NCI-H1436 treated with DMSO at 0.1 percent for 48 hours (cell line): Measurements from ENCODE around the gene ZNF764.
"Not testable (repeated sequence)": the region's sequence is repeated elsewhere in the genome, so short reads cannot be mapped to it uniquely, and the experiment has no call there.

Experiments
- DNase-seq: peaks from one replicate; lab custom pipeline; 2025; lab: John Stamatoyannopoulos, UW

The ZNF764 gene

DNA sequence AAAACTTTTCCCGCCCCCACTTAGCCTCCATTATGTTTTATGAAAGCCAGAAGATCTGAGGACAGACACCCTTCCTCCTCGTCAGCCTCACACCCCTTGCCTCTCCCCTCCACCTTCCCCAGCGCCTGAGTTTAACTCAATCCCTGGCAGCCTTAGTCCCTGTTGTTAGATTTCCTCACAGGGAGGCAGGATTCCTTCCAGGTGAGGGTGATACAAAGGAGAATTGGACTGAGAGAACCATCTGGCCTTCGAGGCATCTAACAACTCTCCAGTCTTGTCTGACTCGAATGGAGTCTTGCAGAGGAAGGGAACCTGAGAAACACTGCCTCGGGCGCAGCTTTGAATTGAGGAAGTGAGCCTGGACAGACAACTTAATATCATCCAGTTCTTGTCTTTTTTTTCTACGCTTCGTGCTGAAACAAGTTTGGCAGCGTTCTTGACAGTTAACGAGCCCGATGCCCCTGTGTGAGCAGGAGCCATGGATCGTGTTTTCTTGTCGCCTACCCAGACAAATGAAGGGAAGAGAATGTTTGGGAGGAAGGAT is 30.5 kb downstream of the ZNF764 start:
- no peak for DNase-seq

DNA sequence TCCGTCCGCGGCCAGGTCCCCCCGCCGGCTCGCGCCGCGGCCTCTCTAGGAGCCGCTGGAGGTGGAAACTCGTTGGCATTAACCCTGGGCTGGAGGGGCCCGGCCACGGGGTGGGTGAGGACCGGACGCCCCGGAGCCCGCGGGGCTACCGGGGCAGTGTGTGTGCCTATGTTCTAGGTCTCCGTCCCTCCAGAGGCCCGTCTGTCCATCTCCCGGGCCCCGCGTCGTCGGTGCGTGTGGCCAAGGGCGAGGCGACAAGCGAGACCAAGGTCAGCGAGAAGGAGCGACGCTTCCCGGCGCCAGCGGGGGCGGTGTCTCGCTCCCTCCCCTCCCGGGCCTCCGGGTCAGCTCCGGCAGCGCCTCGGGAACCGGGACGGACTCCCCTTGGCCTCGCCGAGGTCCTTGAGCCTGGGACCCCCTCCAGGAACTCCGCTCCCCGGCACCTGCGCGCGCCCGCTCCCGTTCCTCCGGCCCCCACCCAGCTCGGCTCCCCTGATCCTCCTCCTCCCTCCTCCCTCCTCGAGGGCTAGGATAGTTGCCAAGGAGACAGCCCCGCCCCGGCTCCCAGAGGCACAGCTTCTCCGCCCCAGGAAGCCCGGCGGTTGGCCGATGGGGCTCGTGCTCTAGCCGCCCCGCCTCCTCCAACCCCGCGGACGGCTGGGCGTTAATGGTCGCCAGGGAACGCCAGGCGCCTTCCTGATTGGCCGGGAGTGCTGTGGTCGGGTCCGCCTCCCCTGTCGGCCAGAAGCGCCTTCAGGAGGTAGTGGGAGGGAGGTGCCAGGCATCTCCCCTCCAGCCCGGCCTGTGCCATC is 31.1 kb downstream of the ZNF764 start:
- peak; percentile 86 for DNase-seq

DNA sequence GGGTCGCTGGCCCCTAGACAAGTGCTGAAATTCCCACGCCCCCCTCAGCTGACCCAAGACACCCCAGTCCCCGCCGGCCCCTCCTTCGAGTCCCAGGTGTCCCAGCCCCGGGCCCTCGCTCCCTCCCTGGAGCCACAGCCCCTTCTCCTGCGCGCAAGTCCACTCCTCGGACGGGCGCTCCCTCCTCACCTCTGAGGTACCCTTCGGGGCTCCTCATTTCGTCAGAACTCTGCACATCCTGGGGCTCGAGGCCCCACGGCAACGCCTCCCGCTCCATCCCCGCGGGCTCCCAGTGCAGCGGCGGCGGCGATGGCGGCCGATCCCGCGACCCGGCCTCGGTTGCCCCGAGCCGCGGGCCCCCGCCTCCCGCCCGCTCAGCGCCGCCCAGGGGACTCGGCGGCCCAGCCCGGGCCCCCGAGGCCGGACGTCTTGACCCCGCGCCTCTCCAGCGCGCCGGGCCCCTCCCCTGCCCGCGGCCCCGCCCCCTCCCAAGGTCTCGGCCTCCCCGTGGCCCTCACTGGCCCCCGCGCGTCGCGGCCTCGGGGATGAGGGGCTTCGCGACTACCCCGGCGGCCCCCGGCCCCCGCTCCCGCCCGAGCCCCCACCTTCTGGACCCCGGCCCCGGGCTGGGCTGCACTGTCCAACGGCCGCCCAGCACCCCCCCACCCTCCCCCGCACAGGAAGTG is 31.9 kb downstream of the ZNF764 start, which contains the start of gene ZNF768:
ZNF768 (minus strand) TSS at position 430 of the 686 bp plus-strand sequence; CDS start at position 277, 153 bp downstream.
- DNase-seq, result no peak

DNA sequence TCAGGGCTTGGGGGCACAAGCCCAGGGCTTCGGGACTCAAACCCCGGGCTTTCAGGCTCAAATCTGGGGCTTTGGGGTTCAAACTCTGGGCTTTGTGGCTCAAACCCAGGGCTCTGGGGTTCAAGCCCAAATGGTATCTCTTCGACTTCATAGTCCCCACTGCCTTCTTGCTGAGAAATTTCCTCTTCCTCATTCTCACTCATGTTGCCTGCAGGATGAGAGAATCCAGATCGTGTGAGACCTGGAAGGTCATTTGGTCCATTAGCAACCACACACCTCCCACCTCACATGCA is 32.4 kb downstream of the ZNF764 start:
- no peak for DNase-seq

DNA sequence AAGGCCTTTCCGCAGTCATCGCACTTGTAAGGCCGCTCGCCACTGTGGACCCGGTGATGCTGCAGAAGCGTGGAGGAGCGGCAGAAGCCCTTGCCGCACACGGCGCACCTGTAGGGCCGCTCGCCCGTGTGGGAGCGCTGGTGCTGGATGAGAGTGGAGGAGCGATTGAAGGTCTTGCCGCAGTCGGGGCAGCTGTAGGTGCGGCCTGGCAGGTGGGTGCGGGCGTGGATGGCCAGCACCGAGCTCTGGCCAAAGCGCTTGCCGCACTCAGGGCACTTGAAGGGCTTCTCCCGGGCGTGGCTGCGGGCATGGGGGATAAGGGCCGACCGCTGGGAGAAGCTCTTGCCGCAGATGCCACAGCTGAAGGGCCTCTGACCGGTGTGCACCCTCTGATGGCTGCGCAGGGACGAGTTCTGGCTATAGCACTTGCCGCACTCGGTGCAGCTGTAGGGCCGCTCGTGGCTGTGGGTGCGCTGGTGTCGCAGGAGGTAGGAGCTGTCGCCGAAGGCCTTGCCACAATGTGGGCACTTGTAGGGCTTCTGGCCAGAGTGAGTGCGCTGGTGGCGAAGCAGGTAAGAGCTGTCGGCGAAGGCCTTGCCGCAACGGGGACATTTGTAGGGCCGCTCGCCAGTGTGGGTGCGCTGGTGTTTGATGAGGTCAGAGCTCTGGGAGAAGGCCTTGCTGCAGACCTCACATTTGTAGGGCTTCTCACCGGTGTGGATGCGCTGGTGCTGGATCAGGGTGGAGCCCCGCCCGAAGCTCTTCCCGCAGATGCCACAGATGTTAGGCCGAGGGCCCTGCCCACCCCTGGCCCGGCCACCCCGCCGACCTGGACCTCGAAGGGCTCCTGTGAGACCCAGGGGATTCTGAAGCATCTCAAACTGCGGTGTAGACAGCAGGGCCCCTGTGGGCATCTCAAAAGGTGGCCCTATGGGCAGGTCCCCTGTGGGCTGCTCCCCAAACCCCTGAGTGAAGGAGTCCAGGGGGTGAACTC is 33.3 kb downstream of the ZNF764 start:
- DNase-seq, result no peak

DNA sequence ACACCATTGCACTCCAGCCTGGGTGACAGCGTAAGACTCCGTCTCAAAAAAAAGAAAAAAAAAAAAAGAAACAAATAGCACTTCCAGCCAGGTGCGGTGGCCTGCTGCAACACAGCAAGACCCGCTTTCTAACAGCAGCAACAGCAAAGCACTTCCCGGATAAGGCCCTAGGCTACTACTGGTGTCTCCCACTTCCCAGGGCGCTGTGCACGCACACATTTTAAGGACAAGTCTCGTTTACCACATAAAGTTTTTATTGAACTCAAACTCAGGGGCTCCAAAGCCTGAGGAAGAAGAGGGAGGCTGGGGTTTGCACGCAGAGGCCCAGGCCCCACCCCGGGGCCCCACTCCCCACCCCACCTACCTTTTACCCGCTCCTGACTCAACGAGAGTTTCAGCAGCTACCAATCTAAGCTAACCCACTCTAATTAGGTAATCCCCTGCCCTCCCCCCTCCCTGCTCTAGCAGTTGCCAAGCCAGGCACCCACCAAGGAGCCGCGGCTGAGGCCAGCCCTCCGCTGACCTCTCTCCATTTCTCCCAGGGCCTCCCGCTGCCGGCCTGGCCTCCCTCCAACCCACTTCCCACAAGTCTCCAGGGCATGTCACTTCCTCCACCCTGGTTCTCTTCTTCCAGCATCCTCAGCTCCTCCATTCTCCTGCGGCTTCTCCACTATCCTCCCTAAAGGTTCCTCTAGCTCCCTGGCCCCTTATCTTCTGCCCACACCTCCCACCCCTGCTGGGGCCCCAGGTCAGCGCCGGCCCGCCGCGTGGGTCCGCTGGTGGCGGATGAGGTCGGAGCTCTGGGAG is 34.2 kb downstream of the ZNF764 start:
- no peak for DNase-seq

DNA sequence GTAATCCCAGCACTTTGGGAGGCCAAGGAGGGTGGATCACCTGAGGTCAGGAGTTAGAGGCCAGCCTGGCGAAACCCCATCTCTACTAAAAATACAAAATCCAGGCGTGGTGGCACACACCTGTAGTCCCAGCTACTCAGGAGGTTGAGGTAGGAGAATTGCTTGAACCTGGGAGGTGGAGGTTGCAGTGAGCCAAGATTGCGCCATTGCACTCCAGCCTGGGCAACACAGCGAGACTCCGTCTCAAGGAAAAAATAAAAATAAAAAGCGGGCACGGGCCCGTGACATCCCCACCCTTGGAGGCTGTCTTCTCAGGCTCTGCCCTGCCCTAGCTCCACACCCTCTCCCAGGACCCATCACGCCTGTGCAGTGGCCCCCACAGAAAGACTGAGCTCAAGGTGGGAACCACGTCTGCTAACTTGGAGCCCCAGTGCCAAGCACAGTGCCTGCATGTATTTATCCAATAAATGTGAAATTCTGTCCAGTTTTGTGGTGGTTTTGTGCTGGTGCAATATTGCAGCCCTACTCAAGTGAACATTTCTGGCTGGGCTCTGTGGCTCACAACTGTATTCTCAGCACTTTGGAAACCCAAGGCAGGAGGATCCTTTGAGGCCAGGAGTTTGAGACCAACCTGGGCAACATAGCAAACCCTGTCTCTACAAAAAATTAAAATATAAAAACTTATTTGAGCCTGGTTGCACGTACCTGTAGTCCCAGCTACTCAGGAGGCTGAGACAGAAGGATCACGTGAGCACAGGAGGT is 35.3 kb downstream of the ZNF764 start:
- DNase-seq, result not testable (repeated sequence)

DNA sequence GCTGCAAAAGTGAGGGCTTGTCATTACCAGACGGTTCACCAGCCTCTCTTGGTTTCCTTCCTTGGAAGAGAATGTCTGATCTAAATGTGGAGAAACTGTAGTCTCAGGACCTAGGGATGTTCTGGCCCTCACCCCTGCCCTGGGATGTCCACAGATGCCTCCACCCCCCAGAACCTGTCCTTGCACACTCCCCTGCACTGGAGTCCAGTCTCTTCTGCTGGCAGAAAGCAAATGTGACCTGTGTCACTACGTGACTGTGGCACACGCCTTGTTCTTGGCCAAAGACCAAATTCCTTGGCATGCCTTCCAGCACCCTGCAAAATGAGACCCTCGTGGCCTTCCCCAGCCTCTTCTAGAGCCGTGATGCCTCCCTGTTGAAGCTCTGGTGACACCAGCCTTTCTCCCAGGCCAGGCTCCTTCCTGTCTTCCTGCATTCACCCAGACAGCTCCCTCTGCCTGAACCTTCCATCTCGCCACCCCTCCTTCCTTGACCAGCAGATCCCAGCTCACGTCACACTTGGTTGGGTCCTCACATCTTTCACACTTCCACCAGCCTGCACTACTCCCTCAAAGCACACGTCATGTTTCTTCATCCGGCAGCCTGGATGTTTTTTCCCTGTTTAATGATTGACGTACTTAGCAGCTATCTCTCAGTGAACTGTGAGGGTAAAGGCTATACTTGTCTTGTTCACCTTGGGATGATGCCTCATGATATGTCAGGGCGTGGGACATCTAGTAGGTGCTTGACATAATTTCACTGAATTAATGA is 36.1 kb downstream of the ZNF764 start:
- DNase-seq, result no peak

DNA sequence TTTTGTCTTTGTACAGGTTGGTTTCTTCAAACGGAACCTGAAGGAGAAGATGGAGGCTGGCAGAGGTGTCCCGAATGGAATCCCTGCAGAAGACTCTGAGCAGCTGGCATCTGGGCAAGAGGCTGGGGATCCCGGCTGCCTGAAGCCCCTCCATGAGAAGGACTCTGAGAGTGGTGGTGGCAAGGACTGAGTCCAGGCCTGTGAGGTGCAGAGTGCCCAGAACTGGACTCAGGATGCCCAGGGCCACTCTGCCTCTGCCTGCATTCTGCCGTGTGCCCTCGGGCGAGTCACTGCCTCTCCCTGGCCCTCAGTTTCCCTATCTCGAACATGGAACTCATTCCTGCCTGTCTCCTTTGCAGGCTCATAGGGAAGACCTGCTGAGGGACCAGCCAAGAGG is 36.7 kb downstream of the ZNF764 start:
- DNase-seq, result no peak

DNA sequence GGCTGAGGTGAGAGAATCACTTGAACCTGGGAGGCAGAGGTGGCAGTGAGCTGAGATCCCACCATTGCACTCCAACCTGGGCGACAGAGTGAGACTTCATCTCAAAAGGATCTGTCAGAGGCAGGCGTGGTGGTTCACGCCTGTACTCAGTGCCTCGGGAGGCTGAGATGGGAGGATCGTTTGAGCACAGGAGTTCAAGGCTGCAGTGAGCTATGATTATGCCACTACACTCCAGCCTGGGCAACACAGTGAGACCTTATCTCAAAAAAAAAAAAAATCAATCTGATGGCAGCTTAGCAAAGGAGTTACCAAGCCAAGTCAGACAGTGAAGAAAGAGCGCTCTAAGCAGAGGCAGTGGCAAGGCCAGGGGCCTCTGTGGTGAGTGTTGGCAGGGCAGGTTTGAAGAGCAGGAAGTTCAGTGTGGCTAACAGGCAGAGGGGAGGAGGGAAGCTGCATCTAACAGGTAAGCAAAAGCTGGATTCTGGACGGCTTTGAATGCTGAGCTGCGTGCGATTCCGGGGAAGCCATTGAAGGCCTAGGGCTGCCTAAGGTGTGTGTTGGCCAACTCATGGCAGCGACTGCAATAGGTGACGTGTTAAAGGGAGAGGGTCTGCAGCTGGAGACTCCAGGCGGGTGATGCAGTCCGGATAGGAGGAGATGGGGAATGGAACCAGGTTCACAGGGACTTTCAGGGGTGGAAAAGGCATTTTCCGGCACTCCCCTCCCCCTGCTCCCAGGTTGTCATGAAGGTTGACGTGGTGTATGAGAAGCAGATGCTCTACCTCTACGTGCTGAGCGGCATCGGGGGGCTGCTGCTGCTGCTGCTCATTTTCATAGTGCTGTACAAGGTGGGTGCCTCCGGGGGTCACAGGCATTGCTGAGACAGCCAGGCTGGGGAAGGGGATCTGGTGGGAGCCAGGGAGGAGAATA is 38.8 kb downstream of the ZNF764 start:
- no peak for DNase-seq

DNA sequence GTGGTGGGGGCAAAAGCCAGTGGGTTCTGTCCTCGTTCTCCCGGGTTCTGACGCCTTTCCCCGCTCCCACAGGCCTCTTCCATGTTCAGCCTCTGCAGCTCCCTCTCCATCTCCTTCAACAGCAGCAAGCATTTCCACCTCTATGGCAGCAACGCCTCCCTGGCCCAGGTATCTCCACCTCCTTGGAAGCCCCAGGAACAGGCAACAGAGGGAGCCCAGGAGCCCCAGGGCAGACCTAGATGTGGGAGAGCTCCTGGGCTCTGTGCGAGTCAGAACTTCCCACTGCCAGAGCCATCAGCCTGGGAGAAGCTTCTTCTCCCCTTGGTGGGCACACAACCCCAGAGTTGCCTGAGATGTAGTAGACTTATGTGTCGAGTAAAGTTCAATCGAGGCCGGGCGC is 39.6 kb downstream of the ZNF764 start:
- no peak for DNase-seq

DNA sequence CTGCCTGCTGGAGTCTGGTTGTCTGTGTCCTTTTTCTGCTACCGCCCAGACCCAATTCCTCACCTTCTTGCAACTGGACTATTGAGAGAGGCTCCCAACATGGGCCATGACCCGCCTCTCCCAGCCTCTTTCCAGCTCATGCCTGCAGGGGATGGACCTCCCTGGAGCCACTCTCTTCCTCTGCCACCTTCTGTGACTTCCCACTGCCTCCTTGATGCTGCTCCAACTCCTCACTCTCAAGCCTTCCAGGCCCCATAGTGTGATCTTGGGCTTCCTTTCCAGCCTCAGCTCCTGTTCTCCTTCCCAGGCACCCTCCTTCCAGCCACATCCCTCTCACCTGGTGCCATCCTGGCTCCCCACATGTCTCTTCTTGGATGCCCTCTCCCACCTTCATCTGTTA is 42.9 kb downstream of the ZNF764 start:
- no peak for DNase-seq

DNA sequence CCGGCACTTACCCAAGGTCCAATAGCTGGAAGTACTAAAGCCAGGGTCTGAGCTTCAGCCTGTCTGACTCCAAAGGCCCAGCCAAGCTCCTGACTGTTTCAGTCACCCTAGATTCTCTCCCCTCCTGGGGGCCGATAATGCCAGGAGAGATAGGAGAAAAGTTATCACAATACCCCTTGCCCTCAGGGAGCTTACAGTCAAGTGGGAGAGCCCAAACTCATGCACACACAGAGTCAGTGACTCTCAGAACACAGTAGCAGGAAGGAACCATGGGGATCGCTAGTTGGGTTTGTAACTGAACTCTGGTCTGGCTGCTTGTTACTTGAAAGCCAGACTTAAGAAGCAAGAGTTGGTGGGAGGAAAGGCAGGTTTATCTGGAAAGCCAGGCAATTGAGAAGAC is 46.7 kb downstream of the ZNF764 start:
- DNase-seq, result no peak

DNA sequence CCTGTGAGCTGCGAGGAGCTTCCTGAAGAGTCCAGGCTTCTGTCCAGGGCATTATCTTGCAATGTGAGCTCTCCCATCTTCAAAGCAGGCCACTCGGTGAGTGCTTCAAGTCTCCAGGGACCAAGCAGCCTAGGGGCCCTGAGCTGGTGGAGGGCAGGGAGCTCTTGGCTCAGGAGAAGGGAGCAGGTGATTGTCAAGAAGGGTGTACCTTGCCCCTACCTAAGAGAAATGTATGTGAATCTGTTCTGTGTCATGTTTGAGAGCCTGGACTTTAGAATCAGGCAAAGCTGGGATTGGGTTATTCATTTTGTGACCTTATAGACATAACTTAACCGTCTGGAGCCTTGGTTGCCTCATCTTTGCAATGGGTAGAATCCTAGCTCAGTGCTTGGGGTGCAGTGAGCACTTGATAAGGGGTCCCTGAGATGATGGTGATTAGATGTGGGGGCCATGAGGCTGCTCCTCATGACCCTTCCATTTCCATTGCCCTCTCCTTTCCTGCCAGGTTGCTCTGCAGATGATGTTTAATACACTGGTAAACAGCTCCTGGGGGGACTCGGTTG is 47.7 kb downstream of the ZNF764 start:
- DNase-seq, result no peak

DNA sequence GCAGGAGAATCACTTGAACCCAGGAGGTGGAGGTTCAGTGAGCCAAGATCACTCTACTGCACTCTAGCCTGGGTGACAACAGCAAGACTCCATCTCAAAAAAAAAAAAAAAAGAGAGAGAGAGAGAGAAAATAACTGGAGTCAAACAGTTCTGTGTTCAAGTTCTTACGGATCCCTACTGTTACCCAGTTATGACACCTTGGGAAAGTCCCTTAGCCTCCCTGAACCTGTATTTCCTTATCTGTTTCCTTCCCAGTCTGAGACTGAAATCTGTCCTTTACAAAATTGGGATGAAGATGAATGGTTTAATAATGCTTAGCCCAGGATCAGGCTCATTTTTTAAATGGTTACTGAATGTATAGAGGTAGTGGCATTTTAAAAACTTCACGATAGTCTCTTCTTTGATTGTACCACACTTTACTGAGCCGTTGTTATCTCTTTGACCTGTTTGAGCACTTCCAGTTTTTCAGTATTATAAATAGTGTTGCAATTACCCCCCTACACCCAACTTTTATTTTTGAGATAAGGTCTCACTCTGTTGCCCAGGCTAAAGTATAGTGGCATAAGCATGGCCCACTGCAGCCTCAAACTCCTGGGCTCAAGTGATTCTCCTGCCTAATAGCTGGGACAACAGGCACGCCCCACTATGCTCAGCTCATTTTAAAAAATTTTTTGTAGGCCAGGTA is 49.0 kb downstream of the ZNF764 start:
- no peak for DNase-seq
